ENCODE data around the gene GRXCR2.

Gene GRXCR2

GRCh38 chr5:145917288-145917687 lies 44.5 kb upstream of the GRXCR2 start:
- ChIA-PET POLR2A (no interaction called here), CTCF (no interaction called here)
- DNase-seq (ENCODE audit: extremely low spot score), result no peak
- TF ChIP-seq NFRKB (IDR thresholded peaks at IDR 0.05) (no peak), CTBP1 (IDR thresholded peaks at IDR 0.05; ENCODE audit: borderline replicate concordance) (no peak), HDGF (IDR thresholded peaks at IDR 0.05; ENCODE audit: borderline replicate concordance) (no peak), PKNOX1 (IDR thresholded peaks at IDR 0.05) (no peak), SUZ12 (IDR thresholded peaks at IDR 0.05) (no peak), FOXK2 (IDR thresholded peaks at IDR 0.05) (no peak), TARDBP (IDR thresholded peaks at IDR 0.05) (no peak), BHLHE40 (IDR thresholded peaks at IDR 0.05; ENCODE audit: borderline replicate concordance) (no peak), ELF4 (IDR thresholded peaks at IDR 0.05) (no peak), ARNT (IDR thresholded peaks at IDR 0.05) (no peak)

GRCh38 chr5:145915970-145916638 lies 43.3 kb upstream of the GRXCR2 start:
- no peak for DNase-seq (ENCODE audit: extremely low spot score)
- TF ChIP-seq FOXM1 (IDR thresholded peaks at IDR 0.05; ENCODE audit: borderline replicate concordance) (no peak), ZNF384 (IDR thresholded peaks at IDR 0.05) (no peak), SUZ12 (IDR thresholded peaks at IDR 0.05) (no peak), FOXK2 (IDR thresholded peaks at IDR 0.05) (no peak), NFRKB (IDR thresholded peaks at IDR 0.05) (no peak), HDGF (IDR thresholded peaks at IDR 0.05; ENCODE audit: borderline replicate concordance) (no peak)
- ChIA-PET POLR2A (no interaction called here), CTCF (interaction anchor here (0.9 to 1.4 kb wide), 2 partner anchors 9 to 28 kb away, joined by 3 to 5 read pairs; no protein-coding TSS in a partner anchor)

GRCh38 chr5:145913701-145914100 lies 40.9 kb upstream of the GRXCR2 start:
- no peak for TF ChIP-seq LEF1 (IDR thresholded peaks at IDR 0.05; ENCODE audit: borderline replicate concordance)
- no peak for TF ChIP-seq CTBP1 (IDR thresholded peaks at IDR 0.05; ENCODE audit: borderline replicate concordance)
- no peak for TF ChIP-seq FOXK2 (IDR thresholded peaks at IDR 0.05)
- TF ChIP-seq SP1 (IDR thresholded peaks at IDR 0.05), result no peak
- TF ChIP-seq L3MBTL2 (conservative IDR thresholded peaks at IDR 0.05), result no peak
- TF ChIP-seq BHLHE40 (IDR thresholded peaks at IDR 0.05; ENCODE audit: borderline replicate concordance), result no peak
- CTCF ChIA-PET, result interaction anchor here (0.6 kb wide), 1 partner anchor 15 kb away, joined by 3 read pairs; no protein-coding TSS in a partner anchor
- POLR2A ChIA-PET, result no interaction called here
- no peak for DNase-seq (ENCODE audit: extremely low spot score)

- TF ChIP-seq LEF1 (IDR thresholded peaks at IDR 0.05; ENCODE audit: borderline replicate concordance) (no peak), BHLHE40 (IDR thresholded peaks at IDR 0.05; ENCODE audit: borderline replicate concordance) (no peak), PKNOX1 (IDR thresholded peaks at IDR 0.05) (no peak), FOXA1 (IDR thresholded peaks at IDR 0.05) (no peak), ZNF384 (IDR thresholded peaks at IDR 0.05) (no peak)
- POLR2A ChIA-PET, result interaction anchor here (0.6 kb wide), 1 partner anchor 24 kb away, joined by 4 read pairs; the partner anchor contains the start of gene SH3RF2
- no peak for DNase-seq (ENCODE audit: extremely low spot score)
- CTCF ChIA-PET, result no interaction called here
Observed at GRCh38 chr5:145912594-145912993, 39.8 kb upstream of the GRXCR2 start.

- ChIA-PET CTCF (no interaction called here), POLR2A (interaction anchor here (0.6 kb wide), 1 partner anchor 24 kb away, joined by 4 read pairs; the partner anchor contains the start of gene SH3RF2)
- TF ChIP-seq NFRKB (IDR thresholded peaks at IDR 0.05) (no peak), ELF4 (IDR thresholded peaks at IDR 0.05) (no peak), PKNOX1 (IDR thresholded peaks at IDR 0.05) (no peak), SUZ12 (IDR thresholded peaks at IDR 0.05) (no peak), SP1 (IDR thresholded peaks at IDR 0.05) (no peak), TARDBP (IDR thresholded peaks at IDR 0.05) (no peak), BHLHE40 (IDR thresholded peaks at IDR 0.05; ENCODE audit: borderline replicate concordance) (no peak), L3MBTL2 (conservative IDR thresholded peaks at IDR 0.05) (no peak), ZNF384 (IDR thresholded peaks at IDR 0.05) (no peak), LEF1 (IDR thresholded peaks at IDR 0.05; ENCODE audit: borderline replicate concordance) (no peak)
- DNase-seq (ENCODE audit: extremely low spot score), result no peak
Observed at GRCh38 chr5:145912019-145912418, 39.2 kb upstream of the GRXCR2 start.

GRCh38 chr5:145911164-145911563 lies 38.4 kb upstream of the GRXCR2 start:
- no peak for DNase-seq (ENCODE audit: extremely low spot score)
- POLR2A ChIA-PET, result interaction anchor here (1.0 kb wide), 1 partner anchor 26 kb away, joined by 3 read pairs; no protein-coding TSS in a partner anchor
- CTCF ChIA-PET, result no interaction called here
- no peak for TF ChIP-seq SUZ12 (IDR thresholded peaks at IDR 0.05)
- no peak for TF ChIP-seq L3MBTL2 (conservative IDR thresholded peaks at IDR 0.05)
- no peak for TF ChIP-seq SP1 (IDR thresholded peaks at IDR 0.05)
- no peak for TF ChIP-seq ARNT (IDR thresholded peaks at IDR 0.05)
- no peak for TF ChIP-seq CTBP1 (IDR thresholded peaks at IDR 0.05; ENCODE audit: borderline replicate concordance)
- TF ChIP-seq NFRKB (IDR thresholded peaks at IDR 0.05), result no peak
